SK-N-MC (cell line): ENCODE results near the gene INF2.

Experiments
- EZH2 ChIP-seq: fragments of 200-600 bp; sonication (generic); IDR thresholded peaks from one replicate; pipeline ENCODE4 v1.6.1; 2017; ENCODE audit warnings: antibody characterized with exemption
- POLR2AphosphoS5 ChIP-seq: IDR thresholded peaks from 2 replicates; pipeline ENCODE4 v1.6.1; 2012; ENCODE audit warnings: mild to moderate bottlenecking, low read depth, low read length, borderline replicate concordance

DNA sequence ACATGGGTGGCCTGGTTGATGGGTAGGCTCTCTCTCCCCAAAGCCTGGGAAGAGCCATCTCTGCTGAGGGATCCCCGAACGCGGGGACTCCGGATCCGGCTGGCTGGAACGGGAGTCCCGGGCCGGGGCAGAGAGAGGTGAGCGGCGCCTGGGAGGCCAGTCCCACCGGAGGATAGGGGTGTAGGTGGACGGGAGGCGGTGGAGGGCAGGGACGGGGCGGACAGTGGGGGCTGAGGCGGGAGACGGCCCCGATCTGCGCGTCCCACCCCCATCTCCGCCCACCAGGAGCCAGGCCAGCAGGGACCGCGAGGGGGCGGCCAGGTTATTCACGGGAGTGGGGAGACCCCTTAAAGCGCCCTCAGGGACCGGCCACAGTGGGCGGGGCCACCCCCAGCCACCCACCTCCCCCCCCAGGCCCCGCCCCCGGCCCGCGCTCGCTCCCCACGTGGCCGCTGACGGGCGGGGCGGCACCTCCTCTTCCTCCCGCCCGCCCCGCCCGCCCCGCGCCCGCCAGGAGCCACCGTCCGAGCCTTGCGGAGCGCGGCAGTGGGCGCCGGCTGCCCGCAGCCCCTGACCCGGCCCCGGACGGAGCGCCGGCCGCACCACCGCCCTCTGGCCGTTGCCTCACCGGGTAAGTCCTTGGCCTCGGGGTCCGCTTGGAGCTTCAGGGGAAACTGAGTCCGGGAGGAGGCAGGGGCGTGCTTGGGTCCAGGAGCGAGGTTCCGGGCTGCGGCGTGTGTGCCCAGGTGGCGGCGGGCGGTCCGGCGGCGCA lies at the start of gene INF2:
- TF ChIP-seq POLR2AphosphoS5 (no peak; the same call in 1 of the 2 replicates), EZH2 (no peak)
